Femur (tissue), 1 donor: ENCODE data around the gene ITPK1.

Experiments used
- DNase-seq: peaks from one replicate; pipeline ENCODE4 v3.0.0-alpha.2; 2017

The ITPK1 gene

DNA sequence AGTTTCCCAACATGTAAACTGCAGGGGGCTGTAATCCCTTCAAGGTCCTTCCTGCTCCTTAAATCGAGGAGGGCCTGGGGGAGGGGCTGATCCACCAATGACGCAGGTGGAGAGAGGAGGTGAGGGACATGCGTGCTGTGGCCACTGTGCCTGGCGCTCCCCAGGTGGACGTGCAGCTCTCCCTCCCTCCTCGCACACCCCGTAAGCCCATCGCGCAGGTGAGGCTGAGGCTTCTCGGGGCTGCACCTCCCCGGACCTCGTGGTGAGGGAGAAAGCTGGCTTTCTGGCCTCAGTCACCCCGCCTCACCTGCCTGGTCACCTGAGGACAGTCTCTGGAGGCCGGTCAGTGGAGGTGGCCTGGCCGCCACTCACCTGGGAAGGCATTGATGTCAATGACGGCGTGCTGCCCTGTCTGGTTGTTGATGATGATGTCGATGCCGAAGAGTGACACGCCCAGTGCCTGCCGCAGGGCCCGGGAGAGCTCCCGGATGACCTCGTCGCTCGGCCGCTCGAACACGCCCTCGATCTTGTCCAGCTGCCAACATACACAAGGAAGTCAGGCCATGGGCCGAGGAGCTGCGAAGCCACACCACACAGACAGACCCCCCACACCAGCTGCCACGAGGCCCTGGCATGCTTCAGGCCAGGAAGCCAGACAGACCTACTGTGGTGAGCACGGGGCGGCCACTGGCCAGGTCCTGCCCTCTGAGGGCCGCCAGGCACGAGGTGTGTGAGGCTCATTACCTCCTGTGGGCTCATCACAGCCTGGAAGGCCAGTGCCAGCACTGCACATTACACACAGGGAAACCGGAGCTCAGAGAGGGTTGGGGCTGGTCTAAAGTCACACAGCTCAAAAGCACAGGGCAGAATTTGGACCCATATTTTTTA, 169.5 kb downstream of the ITPK1 start:
- peak; percentile 75 for DNase-seq

GRCh38 chr14:92945544-92945943, 170.2 kb downstream of the ITPK1 start:
- DNase-seq, result no peak

- DNase-seq, result no peak
These were observed 170.7 kb downstream of the ITPK1 start for GRCh38 chr14:92944976-92945375.

DNA sequence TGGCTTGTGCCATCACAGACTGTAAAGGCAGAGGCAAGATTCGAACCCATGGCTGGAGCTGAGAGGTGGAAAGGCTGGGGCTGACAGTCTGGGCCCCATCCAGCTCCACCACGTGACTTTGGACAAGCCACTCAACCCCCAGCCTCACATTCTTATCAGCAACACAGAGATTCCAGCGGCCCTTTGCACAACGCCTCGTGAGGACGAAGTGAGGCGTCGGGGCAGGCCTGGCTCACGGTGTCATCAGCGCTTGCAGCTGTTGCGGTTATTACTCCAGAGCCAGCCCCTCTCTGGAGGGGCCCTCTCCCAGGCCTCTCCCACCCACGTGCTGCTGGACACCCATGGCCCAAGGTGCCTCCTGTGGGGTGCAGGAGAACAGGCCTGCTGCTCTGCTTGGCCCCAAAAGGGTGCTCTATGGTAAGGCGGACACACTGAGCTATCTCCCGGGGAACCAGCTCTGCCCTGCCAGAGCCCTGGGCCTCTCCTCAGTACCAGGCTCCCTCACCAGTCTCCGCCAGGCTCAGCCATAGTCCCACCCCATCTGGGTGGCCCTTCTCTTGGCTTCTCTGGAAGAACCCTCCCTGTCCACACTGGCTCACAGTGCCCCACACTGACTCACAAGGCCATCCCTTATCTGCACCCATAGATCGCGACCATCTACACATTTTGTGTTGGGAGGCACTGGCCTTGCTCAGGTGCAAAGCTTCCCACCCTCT, 171.7 kb downstream of the ITPK1 start:
- DNase-seq, result no peak

DNA sequence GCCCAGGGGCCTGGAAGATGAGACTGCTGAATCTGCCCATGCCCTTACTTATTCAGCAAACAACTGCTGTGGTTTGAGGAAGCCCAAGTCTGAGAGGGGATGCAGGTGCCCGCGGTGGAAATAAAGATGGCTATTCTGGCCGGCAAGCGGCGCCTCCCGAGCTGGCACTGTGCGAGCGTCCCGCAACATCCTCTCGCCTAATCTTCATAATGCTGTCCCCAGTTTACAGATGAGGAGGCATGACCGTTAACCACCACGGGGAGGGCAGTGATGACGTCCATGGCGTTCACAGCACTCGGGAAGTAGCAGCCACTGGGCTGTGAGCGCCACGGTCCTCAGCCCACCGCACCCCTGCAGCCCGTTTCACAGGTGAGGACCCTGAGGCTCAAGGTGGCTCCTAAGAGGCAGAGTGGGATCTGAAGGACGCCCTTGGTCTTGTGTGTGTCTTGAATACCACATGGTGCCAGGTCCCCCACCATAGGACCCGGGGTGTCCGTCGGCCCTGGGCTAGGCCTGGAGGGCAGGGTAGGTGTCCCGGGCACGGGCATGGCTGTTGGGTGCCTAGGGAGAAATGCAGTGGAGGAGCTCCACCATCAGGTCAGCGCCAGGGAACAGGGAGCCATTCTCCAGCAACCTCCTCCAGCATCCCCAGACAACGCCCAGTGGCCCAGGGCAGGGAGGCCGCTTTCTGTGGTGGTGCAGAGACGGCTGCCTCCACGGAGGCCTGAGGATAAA, 172.6 kb downstream of the ITPK1 start:
- no peak for DNase-seq

DNA sequence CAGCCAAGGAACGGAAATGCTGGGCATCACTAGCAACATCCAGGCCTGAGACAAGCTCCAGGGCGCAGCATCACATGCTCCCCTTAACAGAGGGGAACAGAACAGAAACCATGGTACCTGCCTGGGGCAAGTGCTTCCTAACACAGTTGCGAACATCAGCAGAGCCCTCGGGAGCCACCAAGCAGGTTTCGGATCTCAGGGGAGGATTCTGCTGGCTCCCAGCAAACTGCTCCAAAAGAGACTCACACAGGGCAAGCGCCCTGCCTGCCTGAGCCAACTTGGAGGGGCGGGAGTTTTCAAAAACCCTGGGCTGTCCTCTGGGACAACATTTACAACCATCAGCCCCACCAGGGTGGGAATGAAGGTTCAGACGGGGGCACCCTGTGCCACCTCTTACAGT, 173.1 kb downstream of the ITPK1 start:
- no peak for DNase-seq

DNA sequence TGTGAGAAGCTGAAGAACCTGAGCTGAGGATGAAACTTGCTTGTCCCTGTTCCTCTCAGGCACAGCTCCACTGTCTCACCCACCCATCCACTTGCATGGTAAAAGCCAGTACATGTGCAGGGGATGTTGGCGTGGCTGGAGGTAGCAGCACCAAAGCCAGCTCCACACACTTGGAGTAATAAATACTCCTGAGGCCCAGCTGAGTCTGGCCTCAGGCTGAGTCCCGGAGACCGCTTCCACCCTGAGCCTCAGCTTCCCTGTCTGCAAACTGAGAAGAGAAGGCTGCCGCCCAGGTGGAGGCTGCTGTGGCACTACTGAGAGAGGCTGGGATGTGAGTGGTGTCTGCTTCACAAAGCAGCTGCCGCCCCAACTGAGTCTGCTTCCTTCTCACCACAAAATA, 173.6 kb downstream of the ITPK1 start:
- no peak for DNase-seq

DNA sequence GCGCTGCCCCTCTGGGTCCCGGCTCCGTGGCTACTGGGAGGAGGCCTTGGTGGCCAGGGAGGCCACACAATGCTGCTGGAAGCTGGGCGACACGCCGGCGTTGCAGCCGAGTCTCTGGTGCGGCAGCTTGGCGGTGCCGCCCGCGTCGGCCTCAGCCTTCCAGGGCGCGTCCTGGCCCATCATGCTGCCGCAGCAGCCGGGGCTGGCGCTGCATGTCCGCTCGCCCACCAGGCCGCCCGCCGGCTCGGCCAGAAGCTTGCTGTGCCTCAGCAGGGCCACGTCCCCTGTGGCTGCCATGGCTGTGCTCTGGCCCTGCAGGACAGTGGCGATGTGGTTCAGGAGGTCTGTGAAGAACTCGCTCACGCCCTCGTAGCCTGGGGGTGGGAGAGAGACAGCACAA, 174.2 kb downstream of the ITPK1 start:
- DNase-seq, result no peak

- no peak for DNase-seq
These were observed 175.2 kb downstream of the ITPK1 start for GRCh38 chr14:92940543-92940942.

DNA sequence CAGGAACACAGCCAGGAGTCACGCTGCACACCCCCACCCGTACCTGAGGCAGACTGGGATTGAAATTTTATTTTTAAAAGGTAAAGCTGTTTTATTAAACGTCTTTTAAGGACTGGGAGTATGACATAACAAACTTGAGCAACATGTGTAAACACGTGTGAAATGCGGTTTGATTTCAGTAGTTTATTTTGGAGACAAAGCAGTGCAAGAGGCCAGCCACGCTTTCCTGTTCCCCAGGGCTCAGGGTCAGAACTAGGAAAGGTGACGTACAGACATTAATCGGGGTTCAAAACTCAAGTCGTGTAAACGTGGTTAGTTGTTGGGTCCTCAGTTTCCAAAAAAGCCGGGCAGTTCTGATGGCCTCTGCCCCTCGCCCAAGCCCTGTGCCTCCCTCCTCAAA, 176.0 kb downstream of the ITPK1 start:
- DNase-seq, result no peak

GRCh38 chr14:92938890-92939671, 176.6 kb downstream of the ITPK1 start:
- DNase-seq, result no peak

- no peak for DNase-seq
These were observed 177.4 kb downstream of the ITPK1 start for GRCh38 chr14:92938235-92938875.

DNA sequence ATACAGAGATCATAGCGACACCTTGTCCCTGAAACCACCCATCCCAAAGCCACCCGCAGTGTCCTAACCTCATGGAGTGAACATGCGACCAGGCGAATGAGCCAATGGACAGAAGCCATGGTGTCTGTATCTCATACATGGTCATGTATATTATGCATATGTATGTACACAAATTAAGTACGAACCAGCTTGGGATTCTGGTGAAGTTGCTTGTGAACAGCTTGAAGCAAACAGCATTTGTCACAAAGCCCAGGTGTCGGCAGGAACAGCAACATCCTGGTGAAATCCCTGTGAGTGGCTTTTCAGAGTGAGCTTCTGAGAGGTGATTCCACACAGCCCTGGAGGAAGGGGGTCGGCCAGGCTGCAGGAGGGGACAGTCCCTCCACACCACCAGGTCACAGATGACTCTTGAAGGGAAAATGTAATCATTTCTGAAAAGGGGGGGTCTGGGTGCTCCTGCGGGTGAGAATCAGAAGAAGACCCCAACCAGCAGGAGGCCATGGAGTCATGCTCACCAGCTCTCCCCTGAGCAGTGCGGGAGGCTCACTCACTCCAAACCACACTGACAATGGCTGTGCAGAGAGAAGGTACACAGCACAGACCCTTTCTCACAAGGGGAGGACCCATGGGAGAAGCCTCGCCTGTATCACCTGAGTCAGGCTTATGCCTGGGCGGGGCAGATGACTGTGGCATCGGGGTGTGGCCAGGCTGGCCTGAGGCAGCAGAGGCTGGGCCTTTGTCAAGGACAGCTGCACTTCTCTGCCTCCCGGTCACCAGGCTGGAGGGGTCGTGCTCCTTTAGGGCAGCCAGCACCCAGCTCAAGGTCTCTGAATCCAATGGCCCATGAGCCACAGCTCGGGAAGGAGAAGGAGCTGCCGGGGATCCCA, 178.4 kb downstream of the ITPK1 start:
- no peak for DNase-seq

GRCh38 chr14:92936085-92936484, 179.6 kb downstream of the ITPK1 start:
- DNase-seq, result no peak

- DNase-seq, result no peak
These were observed 180.3 kb downstream of the ITPK1 start for GRCh38 chr14:92935446-92935845.

- DNase-seq, result no peak
These were observed 181.3 kb downstream of the ITPK1 start for GRCh38 chr14:92934196-92935085.

- no peak for DNase-seq
These were observed 182.2 kb downstream of the ITPK1 start for GRCh38 chr14:92933481-92933880.

DNA sequence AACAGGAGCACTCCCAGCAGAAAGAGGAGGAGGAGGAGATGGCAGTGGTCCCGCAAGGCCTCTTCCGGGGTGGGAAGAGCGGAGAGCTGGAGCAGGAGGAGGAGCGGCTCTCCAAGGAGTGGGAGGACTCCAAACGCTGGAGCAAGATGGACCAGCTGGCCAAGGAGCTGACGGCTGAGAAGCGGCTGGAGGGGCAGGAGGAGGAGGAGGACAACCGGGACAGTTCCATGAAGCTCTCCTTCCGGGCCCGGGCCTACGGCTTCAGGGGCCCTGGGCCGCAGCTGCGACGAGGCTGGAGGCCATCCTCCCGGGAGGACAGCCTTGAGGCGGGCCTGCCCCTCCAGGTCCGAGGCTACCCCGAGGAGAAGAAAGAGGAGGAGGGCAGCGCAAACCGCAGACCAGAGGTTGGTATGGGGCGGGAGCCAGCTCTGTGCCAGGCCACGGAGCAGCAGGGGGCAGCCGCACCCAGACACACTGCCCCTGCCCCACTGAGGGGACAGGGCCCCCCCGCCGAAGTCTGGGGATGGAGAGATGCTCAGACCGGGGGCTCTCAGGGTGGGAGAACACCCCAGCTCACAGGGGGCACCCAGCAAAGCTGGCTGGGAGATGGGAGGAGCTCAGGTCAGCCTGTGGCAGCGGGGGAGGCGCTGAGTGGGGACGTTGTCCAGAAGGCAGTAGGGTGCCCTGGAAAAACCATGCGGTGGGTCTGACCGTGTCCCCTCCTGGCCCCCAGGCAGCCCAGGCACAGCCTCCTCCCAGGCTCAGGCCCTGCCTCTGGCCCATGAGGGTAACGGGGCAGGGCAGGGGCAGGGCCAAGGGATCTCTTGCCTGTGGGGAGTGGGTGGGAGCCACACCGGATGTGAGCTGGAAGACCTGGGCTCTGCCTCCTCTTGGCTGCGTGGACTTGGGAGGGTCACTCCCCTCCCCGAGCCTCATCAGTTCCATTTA, 183.0 kb downstream of the ITPK1 start:
- DNase-seq, result no peak
